ENCODE data around the gene PIEZO1.
"Not testable (repeated sequence)": the region's sequence is repeated elsewhere in the genome, so short reads cannot be mapped to it uniquely, and the experiment has no call there.

Gene PIEZO1

GRCh38 chr16:88780142-88781062 is 4.6 kb downstream of the PIEZO1 start:
- no peak for DNase-seq

DNA sequence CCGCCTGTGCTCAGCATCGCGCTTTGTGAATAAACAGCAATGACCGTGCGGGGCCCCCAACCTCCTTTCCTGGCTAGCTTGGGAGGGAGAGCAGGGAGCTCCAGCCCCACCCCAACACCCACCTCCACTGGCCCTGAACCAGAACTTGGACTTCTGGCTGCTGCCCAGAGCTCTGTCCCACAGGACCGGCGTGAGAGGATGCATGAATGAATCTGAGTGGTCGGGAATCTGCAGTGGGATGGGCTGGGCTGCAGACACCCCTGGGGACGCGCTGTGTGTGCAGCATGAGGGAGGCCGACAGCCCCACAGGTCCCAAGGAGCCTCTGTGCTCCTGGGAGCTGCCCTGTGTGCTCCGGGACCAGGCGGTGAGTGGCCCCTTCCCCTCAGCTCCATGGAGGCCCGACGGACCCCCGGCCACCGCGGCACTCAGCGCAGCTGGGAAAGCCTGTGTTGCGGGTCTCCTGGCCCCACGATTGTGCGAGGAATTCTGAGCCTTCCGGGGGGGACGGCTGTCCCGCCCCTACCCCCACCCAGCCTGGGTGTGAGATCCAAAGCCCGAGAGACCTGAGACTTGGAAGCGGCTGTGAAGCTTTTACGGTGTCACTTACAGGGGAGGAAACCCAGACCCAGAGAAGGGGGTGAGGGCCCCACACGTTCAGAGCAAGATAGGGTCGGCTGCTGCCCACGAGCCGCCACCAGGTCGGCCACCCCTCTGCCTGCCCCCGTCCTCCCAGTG is 5.4 kb downstream of the PIEZO1 start:
- DNase-seq = no peak

GRCh38 chr16:88778541-88779065 is 6.4 kb downstream of the PIEZO1 start:
- no peak for DNase-seq

DNA sequence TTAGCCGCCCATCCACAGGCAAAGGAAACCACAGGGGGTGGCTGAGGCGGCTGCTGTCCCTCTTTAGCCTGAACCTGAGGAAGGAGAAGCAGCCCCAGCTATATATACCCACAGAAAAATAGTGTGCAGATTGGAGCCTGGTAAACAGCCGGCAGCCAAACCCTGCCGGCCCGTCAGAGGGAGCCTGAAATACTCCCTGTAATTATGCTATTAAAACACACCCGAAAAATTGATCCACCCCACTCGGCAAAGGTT is 6.8 kb downstream of the PIEZO1 start:
- no peak for DNase-seq

- DNase-seq = no peak
Measured at GRCh38 chr16:88777471-88778270, 7.3 kb downstream of the PIEZO1 start.

DNA sequence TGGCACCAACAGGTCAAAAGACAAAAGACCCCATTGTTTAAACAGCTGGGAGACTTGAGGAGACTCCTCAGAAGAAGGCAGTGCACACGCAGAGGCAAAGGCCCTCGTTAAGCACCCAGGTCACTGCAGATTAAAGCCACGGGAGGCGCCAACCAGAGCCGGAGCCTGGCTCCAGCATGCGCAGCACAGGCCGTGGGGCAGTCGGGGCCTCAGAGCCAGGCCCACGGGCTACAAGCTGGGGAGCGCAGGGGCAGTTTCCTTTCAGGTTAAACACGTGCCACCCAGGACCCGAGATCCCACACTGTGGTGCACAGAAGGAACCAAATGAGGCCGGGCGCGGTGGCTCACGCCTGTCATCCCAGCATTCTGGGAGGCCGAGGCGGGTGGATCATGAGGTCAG is 9.2 kb downstream of the PIEZO1 start:
- DNase-seq = no peak

DNA sequence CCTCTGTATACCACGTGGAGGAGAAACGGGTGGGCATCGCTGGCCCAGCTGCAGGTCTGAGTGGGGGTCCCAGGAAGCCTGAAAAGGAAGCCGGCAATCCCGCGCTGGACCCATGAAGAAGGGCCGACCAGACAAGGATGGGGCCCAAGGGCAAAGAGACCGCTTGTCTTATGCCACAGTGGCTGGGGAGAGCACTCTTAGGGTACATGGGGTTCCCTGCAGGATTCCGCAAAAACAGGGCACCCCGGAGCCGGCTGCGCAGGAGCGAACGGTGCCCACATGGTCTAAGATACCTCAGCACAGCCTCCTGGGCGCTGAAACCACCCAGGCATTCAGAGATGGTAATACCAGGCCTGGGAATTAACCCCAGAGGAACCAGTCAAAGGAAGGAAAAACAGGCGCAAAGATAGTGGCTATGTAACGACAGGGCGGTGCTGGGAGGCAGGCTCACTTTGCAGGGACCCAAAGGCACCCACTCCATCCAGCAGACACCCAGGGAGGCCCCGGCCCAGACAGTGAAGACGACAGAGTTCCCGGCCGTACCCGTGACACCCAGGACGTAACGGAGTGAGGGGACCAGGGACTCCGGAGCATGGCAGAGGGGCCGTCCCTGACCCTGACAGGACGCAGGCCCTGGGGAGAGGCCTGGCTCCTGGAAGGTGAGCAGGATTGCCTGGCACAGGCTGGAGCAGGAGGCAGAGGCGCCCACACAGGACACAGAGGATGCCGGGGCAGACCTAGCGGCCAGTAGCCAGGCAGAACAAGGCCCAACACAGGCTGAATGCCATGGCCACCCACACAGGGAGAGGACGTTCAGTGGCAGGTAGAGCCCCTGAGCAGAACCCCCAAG is 10.3 kb downstream of the PIEZO1 start:
- DNase-seq = no peak

DNA sequence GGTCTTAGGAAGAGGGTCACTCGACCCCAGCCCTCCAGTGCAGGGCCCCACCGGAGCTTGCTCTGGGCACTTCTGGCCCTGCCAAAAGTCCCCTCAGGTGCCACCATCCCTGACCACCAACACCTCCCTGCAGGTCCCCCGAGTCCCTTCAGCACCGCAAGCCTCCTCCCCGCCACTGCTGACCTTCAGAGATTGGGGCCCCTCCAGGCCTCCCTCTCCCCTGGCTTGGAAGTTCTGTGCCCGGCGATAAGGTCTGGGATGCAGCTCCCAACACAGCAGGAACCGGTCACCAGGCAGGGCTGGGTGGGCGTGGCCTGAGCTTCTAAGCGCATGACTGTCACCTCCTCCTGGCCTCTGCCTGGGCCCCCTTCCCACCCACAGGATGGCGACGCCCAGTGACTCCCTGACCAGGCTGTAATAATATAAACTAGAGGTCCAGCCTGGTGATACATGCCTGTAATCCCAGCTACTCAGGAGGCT is 11.2 kb downstream of the PIEZO1 start:
- DNase-seq = peak; percentile 15

DNA sequence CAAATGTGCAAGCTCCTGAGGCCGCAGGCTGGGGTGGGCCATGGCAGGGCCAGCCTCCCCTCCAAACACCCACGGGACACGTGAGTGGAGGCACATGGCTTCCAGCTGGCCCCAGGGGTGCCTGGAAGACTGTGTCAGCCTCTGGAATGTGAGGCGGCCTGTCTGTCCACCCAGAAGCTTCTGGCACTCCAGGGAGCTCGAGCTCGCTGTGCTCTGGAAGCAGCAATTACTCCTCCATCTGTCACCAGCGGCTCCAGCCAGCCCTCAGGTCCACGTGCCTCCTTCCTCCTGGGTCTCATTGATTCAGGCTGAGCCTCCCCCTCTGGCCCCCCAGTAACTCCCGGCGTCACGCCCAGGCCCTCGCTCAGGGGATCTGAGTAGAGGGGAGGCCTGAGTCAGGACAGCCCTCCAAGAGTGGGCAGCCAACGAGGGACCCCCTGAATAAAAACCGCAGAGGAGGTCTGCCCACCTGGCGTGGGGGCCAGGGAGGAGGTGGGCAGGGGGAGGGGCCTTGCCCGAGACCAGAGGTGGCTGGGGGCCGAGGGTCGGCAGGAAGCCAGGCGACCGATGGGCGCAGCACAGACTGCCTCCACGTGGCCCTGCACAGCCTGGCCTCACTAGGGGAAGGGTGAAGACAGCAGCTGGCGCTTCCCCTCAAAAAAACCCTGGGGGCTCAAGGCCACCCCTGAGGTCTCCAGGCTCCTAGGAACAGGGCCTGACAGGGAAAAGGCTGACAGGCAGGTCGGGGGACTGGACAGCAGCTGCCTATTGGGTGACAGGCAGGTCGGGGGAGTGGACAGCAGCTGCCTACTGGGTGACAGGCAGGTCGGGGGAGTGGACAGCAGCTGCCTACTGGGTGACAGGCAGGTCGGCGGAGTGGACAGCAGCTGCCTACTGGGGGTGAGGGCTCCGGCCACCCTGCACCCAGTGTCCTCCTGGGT is 11.9 kb downstream of the PIEZO1 start:
- peak; percentile 6 for DNase-seq

- not testable (repeated sequence) for DNase-seq
Measured at GRCh38 chr16:88771781-88772180, 13.2 kb downstream of the PIEZO1 start.

DNA sequence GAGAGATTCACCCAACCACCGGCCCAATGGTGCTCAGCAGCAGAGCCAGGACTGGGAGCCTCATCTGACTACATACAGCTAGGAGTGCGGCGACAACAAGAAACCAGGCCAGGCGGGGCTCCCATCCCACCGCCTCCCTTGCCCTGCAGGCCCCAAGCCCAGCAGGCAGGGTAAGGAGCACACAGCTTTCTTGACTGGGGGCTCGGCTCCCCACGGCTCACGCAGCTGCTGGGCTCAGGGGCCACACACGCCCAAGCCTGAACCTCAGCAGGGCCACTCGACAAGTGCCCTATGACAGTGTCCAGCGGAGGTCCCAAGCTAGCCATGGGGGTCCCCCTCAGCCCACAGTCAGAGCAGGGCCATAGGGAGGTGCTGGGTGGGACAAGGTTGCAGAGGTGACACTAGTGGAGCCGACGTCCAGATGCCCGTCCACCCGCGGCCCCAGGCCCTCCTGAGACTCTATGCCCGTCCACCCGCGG is 13.7 kb downstream of the PIEZO1 start:
- DNase-seq = no peak

DNA sequence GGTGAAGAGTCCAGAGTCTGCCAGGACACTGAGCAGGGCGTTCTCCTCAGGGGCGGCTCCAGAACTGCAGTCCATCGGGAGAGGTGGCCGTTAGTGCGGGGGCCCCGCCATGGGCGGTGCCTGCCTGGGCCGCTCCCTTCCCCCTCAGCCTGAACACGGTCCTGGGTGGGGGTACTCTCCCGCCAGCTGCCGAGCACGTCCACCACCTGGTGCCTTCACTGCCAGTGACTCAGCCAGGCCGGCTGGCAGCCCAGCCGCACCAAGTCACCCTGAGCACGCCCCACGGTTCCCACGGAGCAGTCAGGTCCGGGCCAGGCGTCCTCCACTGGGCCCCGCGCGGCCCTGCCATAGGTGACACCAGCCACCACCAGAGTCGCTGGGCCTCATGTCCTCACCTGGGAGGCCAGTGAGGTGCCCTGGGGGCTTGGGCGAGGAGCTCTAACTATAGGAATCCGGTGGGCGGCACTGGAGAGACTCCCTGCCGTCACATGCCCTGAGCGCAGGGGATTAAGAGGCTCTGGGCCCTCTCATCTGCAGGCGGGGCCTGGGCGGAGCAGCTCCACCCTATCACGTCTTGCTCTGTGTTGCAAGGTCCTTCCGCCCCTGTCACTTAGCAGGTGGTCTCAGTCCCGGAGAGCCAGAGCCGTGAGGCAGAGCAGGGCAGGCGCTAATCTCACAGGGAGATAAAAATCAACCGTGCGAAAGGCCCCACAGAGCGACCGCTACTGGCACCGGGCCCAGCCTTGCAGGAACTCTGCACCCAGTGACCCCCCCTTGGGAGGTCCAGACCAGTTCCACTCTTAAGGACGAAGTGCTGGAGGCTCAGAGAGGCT is 14.3 kb downstream of the PIEZO1 start:
- peak; percentile 99 for DNase-seq

GRCh38 chr16:88769617-88770460 is 15.2 kb downstream of the PIEZO1 start:
- DNase-seq = peak; percentile 67

DNA sequence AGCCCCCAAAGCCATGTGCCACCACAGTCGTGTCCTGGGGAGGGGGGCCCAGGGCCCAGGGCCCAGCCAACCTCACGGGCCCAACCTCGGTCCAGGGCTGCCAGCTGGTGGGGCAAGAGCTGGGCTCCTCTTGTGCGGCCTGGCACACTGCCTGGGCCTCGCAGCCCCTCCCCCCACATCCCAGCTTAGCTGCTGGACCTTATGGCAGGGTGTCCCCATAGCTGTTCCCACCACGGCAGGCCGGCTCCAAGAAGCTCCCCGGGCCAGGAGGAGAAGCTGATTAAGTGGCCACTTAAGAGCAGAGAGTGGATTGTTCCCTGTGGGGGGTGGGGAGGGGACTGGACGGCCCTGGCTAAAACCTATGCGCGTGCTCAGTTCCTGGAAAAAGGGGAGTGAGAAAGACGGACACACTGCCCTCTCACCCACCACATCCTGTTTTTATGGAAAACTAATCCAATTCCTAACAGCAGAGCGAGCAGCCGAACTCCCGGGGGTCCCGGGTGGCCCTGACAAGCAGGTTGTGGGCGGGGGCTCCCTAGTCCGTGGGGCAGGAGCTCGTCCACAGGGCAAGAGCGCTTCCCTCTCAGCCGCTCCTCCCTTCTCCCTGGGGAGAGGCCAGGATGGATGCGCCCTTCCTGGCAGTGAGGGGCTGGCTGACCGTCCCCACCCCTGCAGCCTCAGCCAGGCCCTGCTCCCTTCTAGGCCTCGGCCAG is 16.8 kb downstream of the PIEZO1 start:
- peak; percentile 19 for DNase-seq

GRCh38 chr16:88767546-88768070 is 17.4 kb downstream of the PIEZO1 start:
- no peak for DNase-seq

DNA sequence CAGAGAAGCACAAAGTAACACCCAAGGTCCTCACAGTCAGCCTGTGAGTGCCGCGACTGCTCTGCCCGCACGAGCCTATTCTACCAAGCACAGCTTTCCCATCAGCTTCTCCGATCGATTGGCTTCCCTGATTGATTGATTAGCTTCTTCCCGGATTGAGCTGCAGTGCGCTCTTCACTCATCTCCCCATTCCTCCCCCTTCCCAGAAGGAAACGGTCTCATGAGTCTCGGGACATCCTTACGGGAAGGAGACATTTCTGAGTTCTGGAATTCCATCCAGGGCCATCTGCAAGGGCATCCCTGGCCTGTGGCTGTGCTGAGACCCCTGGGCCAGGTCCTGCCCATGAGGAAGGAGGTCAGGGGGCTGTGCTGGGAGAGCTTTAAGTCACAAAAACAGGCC is 18.0 kb downstream of the PIEZO1 start:
- DNase-seq = no peak

DNA sequence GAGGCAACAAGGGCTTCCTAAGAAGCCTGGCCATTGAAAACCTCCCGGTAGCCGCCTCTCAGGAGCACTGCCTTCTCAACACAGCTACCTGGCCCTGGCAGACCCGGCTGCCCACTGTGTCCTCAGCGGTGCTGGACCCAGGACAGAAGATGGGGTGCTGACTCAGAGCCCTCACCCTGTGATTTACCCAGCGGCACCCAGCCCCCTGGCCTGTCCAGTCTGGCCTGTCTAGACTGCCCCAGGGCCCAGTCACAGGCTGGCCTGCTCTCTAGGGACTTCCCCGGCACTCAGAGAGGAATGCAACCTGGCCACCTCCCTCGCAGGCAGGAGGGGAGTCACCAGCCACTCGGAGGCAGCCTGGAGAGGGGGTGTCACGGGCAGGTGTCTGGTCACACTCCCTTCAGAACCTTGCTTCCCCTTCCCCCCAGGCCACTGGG is 20.1 kb downstream of the PIEZO1 start:
- no peak for DNase-seq

- no peak for DNase-seq
Measured at GRCh38 chr16:88764080-88764479, 20.9 kb downstream of the PIEZO1 start.

Data from GF-D8 (cell line).